ENCODE results near the gene SPAG4. TPM values are rescaled to one million over a fixed set of nuclear protein-coding genes. Genes with fewer than 3 reads are reported as not detected.

Gene SPAG4
- total RNA-seq = 6.0 and 12.7 TPM in 2 replicates

GRCh38 chr20:35615667-35616464 lies at the start of gene SPAG4:
Gene SPAG4 (plus strand): TSS chr20:35615829. CDS start chr20:35616004, 175 bp downstream.

GRCh38 chr20:35664466-35665206 lies 49.0 kb downstream of the SPAG4 start, which contains the start of the genes CPNE1 and RBM12:
Gene CPNE1 (minus strand): TSS chr20:35664900. CDS start chr20:35632923, 31,977 bp downstream.
Gene RBM12 (minus strand): TSS chr20:35664900. CDS start chr20:35655322, 9,578 bp downstream.

Other genes starting within 250 kb of the SPAG4 start
- gene UQCC1, start 203.9 kb upstream of the SPAG4 start, total RNA-seq = 22.0 and 27.1 TPM in 2 replicates
- 5.1 and 6.0 TPM in 2 replicates for gene GDF5, start 177.6 kb upstream of the SPAG4 start, total RNA-seq
- gene CEP250, start 160.2 kb upstream of the SPAG4 start, total RNA-seq = 51.2 and 62.8 TPM in 2 replicates
- not detected in 2 replicates for gene C20orf173, start 86.2 kb upstream of the SPAG4 start, total RNA-seq
- gene ERGIC3, start 73.8 kb upstream of the SPAG4 start, total RNA-seq = 286 and 388 TPM in 2 replicates
- 93.1 and 95.8 TPM in 2 replicates for gene CPNE1, start 49.1 kb downstream of the SPAG4 start, total RNA-seq
- 35.9 and 49.8 TPM in 2 replicates for gene RBM12, start 49.1 kb downstream of the SPAG4 start, total RNA-seq
- 20.4 and 28.0 TPM in 2 replicates for gene NFS1, start 83.5 kb downstream of the SPAG4 start, total RNA-seq
- 162 and 235 TPM in 2 replicates for gene ROMO1, start 83.6 kb downstream of the SPAG4 start, total RNA-seq
- gene RBM39, start 126.4 kb downstream of the SPAG4 start, total RNA-seq = 366 and 378 TPM in 2 replicates
- 26.2 and 29.2 TPM in 2 replicates for gene PHF20, start 156.2 kb downstream of the SPAG4 start, total RNA-seq